Measurements from ENCODE around the gene PPFIA1.

Gene PPFIA1

DNA sequence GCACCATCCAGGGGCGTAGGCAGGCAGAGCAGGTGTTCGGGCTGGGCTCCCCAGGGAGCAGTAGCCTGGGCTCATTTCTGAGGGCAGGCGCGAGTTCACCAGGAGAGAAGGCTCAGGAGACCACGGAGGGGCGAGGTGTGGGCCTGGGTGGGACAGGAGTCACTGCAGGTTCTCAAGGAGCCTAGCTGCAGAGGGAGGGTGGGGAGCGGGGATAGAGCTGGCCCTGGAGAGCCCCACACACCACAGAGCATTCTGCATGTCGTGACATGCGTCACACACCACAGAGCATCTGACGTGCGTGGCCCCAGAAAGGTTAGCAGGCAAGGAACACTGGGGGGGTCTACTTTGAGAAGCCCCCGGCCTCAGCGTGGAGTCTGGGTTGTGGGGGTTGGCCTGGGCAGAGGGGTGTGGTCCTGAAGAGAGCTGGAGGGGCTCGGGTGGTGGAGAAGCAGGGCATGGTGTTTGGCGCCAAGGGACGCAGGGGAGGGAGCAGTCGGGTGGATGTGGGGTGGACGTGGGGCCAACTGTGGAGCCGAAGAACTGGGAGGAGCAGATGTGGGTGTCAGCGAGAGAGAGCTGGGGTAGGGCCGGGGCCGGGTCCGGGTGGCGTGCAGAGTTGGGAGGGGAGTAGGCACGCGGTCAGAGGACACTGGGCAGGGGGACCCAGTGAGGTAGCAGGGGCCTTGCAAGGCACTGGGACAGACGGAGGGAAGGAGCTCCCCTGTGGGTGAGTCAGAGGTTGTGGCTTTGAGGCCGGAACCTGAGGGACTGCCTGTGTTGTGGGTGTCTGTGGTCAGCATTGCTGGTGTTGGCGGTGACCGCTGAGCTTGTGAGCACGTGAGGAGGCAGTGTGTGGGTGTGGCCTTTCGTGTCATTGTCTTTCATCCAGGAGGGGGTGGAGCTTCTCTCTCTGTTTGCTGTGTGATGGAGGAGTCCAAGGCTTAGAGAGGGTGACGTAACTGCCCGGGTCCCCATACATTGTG is 153.3 kb downstream of the PPFIA1 start:
- FAIRE-seq (peak; percentile 46), DNase-seq (ENCODE audit: extremely low spot score, insufficient read length, low read depth) (peak; percentile 50)

DNA sequence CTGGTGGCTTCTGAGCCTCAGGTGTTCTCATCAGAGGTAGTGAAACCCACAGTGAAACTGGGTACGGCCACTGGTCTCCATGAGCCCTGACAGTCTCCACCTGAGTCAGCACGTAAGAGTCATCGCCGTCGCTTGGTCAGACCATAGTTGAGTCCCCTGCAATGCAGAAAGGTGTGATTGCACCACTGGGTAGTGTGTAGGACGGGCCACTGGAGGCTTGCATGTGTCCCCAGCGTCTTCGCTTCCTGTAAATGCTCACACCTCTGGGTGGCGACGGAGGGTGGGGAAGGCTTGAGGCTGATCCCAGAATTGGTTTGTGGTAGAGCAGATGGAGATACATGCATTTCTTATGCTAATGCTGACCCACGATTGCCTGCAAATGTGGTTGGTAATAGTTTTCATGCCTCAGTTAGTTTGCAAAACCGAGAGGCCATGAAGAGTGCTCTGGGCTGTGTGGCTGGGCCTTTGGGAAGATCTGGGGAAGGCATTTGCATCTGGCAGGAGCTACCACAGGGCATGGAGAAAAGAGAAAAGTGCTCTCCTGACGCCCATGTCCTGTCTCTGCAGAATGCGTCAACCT is 154.4 kb downstream of the PPFIA1 start:
- no peak for FAIRE-seq
- no peak for DNase-seq (ENCODE audit: extremely low spot score, insufficient read length, low read depth)

- FAIRE-seq = no peak
Observed at GRCh38 chr11:70427436-70427835, 156.9 kb downstream of the PPFIA1 start.

GRCh38 chr11:70428701-70429427 is 158.4 kb downstream of the PPFIA1 start:
- DNase-seq (ENCODE audit: extremely low spot score, insufficient read length, low read depth) = no peak
- no peak for FAIRE-seq

More at GRCh38 chr11:70427436-70427835, 156.9 kb downstream of the PPFIA1 start:
- no peak for DNase-seq (ENCODE audit: extremely low spot score, insufficient read length, low read depth)

DNA sequence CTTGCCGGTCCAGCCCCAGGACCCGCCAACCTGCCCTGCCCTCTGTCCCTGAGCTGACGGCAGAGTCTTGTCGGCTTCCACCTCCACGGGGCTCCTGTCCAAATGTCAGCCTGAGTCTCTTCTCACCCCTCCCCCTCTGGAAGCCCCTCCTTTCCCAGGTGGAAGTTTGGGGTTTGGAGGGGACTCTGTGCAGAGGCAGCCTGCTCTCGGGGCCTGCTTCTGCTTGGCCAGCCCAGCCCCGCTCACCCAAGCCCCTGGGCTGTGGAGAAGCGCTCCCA is 158.9 kb downstream of the PPFIA1 start:
- DNase-seq (ENCODE audit: extremely low spot score, insufficient read length, low read depth) (no peak), FAIRE-seq (no peak)

GRCh38 chr11:70429724-70430521 is 159.4 kb downstream of the PPFIA1 start:
- DNase-seq (ENCODE audit: extremely low spot score, insufficient read length, low read depth) (no peak), FAIRE-seq (no peak)

- DNase-seq (ENCODE audit: extremely low spot score, insufficient read length, low read depth) (no peak), FAIRE-seq (no peak)
Observed at GRCh38 chr11:70430671-70431574, 160.4 kb downstream of the PPFIA1 start.

- FAIRE-seq = no peak
- no peak for DNase-seq (ENCODE audit: extremely low spot score, insufficient read length, low read depth)
Observed at GRCh38 chr11:70431611-70432010, 161.1 kb downstream of the PPFIA1 start.

GRCh38 chr11:70432065-70432464 is 161.6 kb downstream of the PPFIA1 start:
- DNase-seq (ENCODE audit: extremely low spot score, insufficient read length, low read depth) = no peak
- FAIRE-seq = no peak

DNA sequence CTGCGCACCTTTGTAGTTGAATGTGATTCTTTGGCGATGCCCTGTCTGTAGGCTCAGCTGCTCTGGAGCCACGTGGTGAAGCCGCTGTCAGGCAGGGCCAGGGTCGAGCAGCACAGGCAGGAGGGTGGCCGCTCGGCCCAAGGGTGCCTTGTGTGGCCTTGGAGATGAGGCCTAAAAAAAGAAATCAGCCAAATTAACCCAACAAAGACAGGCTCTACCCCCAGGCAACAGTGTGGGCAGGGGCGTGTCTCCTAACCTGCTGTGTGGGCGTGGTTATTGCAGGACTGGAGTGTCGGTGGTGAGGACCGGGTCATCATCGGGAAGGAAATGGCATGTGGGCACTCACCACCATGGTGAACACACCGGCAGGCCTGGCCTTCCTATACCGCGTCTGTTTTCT is 162.1 kb downstream of the PPFIA1 start:
- FAIRE-seq = no peak

GRCh38 chr11:70433038-70433437 is 162.5 kb downstream of the PPFIA1 start:
- no peak for FAIRE-seq

More for the DNA sequence above, 162.1 kb downstream of the PPFIA1 start:
- no peak for DNase-seq (ENCODE audit: extremely low spot score, insufficient read length, low read depth)

DNA sequence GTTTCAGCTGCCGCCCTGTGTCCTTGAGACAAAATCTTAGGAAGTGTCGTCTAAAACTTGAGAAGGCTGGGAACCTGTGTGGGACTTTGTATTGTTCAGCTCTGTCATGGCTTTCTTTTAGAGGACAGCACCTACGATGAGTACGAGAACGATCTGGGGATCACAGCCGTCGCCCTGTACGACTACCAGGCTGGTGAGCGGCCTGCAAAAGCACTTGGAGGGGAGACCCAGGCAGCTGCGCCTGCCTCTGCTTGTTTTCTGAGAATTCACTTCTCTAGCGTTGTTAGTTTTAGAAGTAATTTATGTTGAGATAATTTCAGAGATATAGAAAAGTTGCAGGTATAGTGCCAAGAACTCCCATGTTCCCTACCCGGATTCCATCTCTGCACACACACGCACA is 163.0 kb downstream of the PPFIA1 start:
- no peak for FAIRE-seq
- DNase-seq (ENCODE audit: extremely low spot score, insufficient read length, low read depth) = no peak

More at GRCh38 chr11:70433038-70433437, 162.5 kb downstream of the PPFIA1 start:
- no peak for DNase-seq (ENCODE audit: extremely low spot score, insufficient read length, low read depth)
